GM20000 (cell line): ENCODE data around the gene NUP133.
"Not testable (repeated sequence)": the region's sequence is repeated elsewhere in the genome, so short reads cannot be mapped to it uniquely, and the experiment has no call there.

Experiments
- DNase-seq: peaks from one replicate; pipeline ENCODE4 v3.0.0; 2012; ENCODE audit warnings: low spot score
- CTCF ChIP-seq: IDR thresholded peaks from 2 replicates; pipeline ENCODE4 v1.5.1; 2012; ENCODE audit warnings: mild to moderate bottlenecking, control low read depth; ENCODE audit errors: extremely low read depth, missing control alignments

Gene NUP133

GRCh38 chr1:229430761-229431283 lies 77.3 kb downstream of the NUP133 start:
- no peak for TF ChIP-seq CTCF
- DNase-seq: no peak

- TF ChIP-seq CTCF: no peak
- DNase-seq: no peak
These were observed 79.9 kb downstream of the NUP133 start for GRCh38 chr1:229428256-229428655.

GRCh38 chr1:229427572-229427971 lies 80.6 kb downstream of the NUP133 start:
- no peak for DNase-seq
- no peak for TF ChIP-seq CTCF

- no peak for TF ChIP-seq CTCF
- DNase-seq: no peak
These were observed 82.5 kb downstream of the NUP133 start for GRCh38 chr1:229425564-229426159.

- TF ChIP-seq CTCF: no peak
- no peak for DNase-seq
These were observed 87.4 kb downstream of the NUP133 start for GRCh38 chr1:229420765-229421164.

- no peak for DNase-seq
- no peak for TF ChIP-seq CTCF
These were observed 87.9 kb downstream of the NUP133 start for GRCh38 chr1:229420224-229420623.

- DNase-seq: not testable (repeated sequence)
These were observed 89.6 kb downstream of the NUP133 start for GRCh38 chr1:229418586-229418985.

GRCh38 chr1:229412810-229413209 lies 95.3 kb downstream of the NUP133 start:
- DNase-seq: not testable (repeated sequence)
